Measurements from ENCODE around the gene ATP6V1B1.

Gene ATP6V1B1

GRCh38 chr2:70978341-70979179, 42.9 kb downstream of the ATP6V1B1 start, which contains the start of gene ANKRD53:
Gene ANKRD53, plus strand, starts transcription at chr2:70978630. Its CDS starts 16 bp downstream, at chr2:70978646.
- DNase-seq: no peak

DNA sequence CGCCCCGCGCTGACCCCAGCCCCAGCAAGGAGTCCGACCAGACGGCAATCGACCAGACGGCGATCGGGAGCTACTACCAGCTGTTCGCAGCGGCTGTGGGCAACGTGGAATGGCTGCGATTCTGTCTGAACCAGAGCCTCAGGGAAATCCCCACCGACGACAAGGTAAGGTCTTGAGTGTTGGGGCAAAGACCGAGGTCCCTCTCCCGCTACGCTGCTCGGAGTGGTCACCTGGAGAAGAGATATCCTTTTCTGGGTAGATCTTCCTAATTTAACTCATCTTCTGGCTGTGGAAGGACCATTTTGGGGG, 43.4 kb downstream of the ATP6V1B1 start:
- no peak for DNase-seq

DNA sequence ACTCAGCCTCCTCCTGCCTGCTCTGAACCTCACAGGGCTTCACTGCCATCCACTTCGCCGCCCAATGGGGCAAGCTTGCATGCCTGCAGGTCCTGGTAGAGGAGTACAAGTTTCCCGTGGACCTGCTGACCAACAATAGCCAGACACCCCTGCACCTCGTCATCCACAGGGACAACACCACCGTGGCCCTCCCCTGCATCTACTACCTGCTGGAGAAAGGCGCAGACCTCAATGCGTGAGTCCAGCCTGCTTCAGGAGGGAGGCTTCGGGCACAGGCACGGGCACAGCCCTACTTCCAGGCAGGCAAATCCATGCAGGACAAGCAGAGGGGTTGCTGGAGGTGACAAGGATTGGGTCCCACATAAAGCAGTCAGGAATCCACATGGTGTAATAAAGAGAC, 43.9 kb downstream of the ATP6V1B1 start:
- DNase-seq: no peak

- DNase-seq: no peak
Observed at GRCh38 chr2:70981421-70981820, 45.7 kb downstream of the ATP6V1B1 start.

GRCh38 chr2:70981866-70982810, 46.4 kb downstream of the ATP6V1B1 start:
- DNase-seq: no peak

GRCh38 chr2:70982971-70983370, 47.3 kb downstream of the ATP6V1B1 start:
- DNase-seq: no peak

DNA sequence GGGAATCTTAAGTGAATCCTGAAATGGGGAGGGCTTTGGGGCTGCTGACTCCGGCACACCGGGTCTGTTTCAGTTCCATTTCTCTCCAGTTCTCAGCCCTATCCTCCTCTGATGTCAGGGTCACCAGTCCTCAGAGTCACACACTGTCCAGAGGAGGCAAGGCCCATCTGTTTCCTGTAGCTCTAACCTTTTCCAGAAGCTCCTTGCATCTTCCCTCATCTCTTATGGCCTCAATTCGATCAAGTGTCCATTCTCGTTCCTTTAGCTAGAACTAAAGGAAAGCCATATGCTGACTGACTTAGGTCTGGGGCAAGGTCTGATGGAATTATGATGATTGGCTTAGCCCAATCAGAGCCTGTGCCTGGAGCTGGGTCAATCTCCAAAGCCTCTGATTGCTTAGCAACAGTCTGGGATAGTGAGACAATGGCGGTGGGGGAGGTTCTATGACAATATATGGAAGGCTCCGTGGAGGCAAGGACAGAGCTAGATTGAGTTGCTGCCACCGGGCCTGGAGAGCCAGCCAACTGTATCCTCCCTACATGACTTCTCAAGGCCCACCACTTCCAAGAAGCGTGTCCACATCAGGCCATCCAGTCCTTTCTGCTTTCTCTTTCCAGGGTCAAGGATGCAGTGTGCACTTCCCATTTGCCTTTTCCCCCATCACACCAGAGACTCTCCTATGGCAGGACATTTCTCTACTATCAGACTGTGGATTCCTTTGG, 48.0 kb downstream of the ATP6V1B1 start:
- DNase-seq: no peak

DNA sequence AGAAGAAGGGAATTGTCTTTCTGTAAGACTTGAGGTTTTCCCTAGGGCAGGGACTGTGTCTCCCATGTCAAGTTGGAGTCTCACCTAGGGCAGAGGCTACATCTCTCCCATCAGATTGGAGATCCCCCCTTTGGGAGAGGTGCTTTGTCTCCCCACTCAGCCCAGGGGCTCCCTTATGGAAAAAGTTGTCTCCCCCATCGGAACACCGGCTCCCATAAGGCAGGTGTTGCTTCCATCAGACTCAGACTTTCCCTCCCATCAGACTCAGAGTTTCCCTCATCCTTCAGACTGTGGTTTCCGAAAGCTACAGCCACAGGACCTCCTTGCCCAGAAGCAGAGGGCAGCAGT, 48.5 kb downstream of the ATP6V1B1 start:
- DNase-seq: no peak

- DNase-seq: no peak
Observed at GRCh38 chr2:70984576-70985282, 49.0 kb downstream of the ATP6V1B1 start.

DNA sequence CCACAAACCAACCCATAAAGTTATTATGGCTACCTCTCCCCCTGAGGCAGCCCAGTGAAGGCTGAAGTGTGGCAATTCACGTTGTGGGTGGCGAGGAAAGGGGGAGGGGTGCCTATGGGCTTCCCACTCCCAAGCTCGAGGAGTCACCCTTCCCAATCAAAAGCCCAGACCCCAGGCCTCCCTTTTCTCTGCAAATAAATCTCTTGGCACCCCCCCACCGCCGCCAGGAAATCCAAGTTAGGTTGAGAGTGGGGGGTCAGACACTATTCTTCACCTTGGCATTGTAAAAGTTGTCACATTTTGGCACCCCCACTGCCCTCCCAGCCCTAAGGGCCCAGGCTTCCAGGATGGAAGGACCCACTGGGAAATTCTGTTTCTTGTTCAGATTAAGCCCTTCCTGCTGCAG, 49.6 kb downstream of the ATP6V1B1 start:
- no peak for DNase-seq

DNA sequence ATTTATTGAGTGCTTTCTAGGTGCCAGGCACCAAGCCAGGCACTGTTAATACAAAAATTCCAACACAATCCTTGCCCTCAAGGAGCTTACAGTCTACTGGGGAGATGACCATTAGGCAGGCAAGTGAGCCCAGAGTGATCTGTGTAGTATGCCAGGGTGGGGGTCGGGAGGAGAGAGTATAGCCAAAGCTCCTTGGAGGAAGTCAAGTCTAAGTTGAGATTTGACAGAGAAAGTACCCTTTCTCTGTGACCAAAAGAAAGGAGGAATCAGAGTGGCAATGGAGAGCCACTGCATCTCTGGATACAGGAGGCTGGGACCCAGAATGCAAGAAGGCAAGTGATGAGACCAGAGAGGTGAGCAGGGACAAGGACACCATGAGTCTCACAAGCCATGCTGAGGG, 50.3 kb downstream of the ATP6V1B1 start:
- DNase-seq: no peak

GRCh38 chr2:70986499-70987189, 50.9 kb downstream of the ATP6V1B1 start:
- DNase-seq: no peak

- no peak for DNase-seq
Observed at GRCh38 chr2:70987386-70987785, 51.7 kb downstream of the ATP6V1B1 start.

DNA sequence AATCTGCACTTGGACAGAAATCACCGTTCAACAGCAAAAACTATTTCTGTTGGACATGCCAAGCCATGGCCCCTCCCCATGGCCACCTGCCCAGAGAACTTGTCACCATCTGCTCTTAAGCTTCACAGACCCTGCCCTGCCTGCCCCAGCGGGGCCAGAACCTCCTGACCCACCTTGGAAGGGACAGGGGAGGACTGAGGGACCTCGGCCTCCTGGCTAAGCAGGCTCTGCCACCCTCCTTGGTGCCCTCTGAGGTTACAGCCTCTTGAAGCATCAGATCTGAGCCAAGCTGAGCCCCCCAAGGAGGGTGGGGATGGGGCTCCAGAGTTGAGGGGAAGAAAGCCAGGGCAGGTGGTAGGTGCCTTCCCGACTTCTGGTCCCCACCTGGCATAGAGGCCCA, 52.5 kb downstream of the ATP6V1B1 start:
- DNase-seq: no peak

DNA sequence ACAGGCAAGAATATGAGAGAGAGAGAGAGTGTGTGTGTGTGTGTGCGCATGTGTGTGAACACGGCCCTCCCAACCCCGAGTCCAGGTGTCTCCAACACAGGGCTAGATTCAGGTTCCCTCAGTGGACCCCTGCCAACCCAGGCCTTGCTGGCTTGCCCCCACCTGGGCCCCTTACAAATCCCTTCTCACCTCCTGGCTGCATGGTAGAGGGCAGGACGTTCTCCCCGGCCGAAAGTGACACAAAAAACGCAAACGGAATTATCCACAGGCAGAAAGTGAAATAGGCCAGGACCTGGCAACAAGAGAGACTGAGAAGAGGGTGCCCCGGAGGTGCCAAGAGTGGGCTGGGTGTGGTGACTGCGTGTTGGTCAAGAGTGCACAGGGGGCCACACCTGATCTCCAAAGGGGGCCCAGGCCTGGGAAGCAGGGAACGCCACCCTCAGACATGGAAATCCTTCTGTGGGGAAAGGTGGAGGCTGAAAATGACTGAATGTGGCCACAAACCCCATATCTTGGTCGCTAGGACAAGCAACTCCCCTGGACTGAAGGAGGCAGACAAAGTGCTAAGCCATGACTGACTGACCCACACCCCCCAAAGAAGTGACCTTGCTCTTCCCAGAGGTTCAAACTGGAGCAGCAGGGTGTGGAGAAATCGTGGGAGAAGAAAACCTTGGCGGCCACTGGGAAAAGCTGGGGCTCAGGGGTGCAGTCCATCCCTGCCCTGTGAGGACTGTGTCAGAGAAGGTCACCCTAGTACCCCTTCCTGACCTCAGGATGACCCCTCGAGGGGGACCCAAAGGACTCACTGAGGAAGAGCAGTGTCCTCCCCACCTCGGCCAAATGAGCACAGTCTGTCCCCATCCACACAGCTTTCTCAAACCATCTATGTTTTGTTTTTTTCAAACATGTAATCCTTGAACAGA, 53.3 kb downstream of the ATP6V1B1 start:
- DNase-seq: no peak

GRCh38 chr2:70990216-70990615, 54.5 kb downstream of the ATP6V1B1 start:
- no peak for DNase-seq

DNA sequence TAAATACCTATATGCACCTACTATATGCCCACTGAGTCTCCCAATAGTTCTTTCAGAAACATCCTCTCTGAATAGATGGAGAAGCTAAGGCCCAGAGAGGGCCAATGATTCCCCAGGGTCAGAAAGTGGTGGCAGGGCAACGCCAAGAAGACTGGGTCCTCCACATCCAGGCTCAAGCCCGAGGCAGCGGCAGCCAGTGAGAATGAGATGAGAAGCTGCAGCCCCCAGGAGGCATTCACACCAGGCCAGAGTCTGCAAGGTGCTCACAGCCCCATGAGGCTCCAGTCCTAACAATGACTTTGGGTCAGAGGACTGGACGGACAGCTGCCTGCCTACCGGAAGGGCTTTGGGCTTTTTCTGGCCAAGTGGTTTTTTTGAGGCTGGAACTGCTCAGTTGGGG, 55.4 kb downstream of the ATP6V1B1 start:
- no peak for DNase-seq

GRCh38 chr2:70991742-70992141, 56.0 kb downstream of the ATP6V1B1 start:
- DNase-seq: no peak

DNA sequence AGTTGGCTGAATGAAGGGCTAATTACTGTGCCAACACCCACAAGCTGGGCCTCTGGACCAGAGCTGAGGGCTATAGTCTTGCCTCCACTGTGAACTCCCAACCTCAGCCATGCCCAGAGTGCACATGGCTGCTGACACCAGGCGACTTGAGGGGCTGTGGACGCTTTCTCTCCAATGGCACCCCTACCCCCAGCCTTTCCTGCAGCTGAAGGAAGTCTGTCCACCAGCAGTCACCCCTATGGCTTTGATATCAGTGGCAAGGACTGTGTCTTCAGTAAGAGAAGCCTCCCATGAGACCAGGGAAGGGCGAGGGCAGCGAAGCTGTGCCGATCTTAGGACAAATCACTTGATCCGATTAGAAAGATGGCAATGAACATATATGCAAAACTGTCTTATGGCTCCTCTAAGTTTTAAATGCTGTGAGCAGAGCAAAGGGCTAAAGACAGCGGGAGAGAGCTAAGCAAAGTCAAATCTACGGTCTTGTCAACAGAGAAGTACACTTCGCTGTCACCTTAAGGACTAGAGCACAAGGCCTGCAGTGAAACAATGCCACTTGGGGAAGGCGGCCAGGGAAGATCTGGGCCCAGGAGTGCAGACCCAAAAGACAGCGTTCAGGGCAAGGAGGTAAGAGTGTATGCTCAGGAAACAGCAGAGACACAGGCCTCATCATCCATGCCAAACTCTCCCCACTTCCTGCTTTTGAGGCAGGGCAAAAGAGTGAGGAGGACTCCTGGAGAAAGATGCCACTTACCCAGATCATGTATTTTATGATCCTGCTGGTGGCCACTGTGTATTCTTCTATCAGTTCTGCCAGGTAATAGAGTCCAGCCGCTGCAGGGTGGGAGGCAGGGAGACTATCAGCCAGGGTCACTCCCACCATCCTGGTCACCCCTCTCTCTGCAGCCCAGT, 57.5 kb downstream of the ATP6V1B1 start:
- DNase-seq: no peak

Data from DMS 273 treated with DMSO at 0.1 percent for 48 hours (cell line).